BE2C (cell line): ENCODE results near the gene MARCO.
"Not testable (repeated sequence)": the region's sequence is repeated elsewhere in the genome, so short reads cannot be mapped to it uniquely, and the experiment has no call there.

Experiments used
- DNase-seq: peaks from one replicate; pipeline ENCODE4 v3.0.0-alpha.2; 2020
- H3K27me3 ChIP-seq: fragments of 250-450 bp; sonication (Bioruptor Pico); 2 replicates; pipeline ENCODE4 v1.5.1; 2020; ENCODE audit warnings: mild to moderate bottlenecking
- H3K36me3 ChIP-seq: fragments of 250-450 bp; sonication (Bioruptor Pico); 2 replicates; pipeline ENCODE4 v1.5.1; 2020; ENCODE audit warnings: mild to moderate bottlenecking
- H3K4me1 ChIP-seq: fragments of 250-450 bp; sonication (Bioruptor Pico); 2 replicates; pipeline ENCODE4 v1.5.1; 2020
- H3K4me3 ChIP-seq: 2 replicates; pipeline ENCODE4 v1.5.1; 2011; ENCODE audit warnings: low read depth, low read length
- H3K9me3 ChIP-seq: fragments of 250-450 bp; sonication (Bioruptor Pico); 2 replicates; pipeline ENCODE4 v1.5.1; 2020
- CTCF ChIP-seq: IDR thresholded peaks from 2 replicates; pipeline ENCODE4 v1.5.1; 2012; ENCODE audit warnings: mild to moderate bottlenecking, low read depth, low read length

MARCO gene

GRCh38 chr2:118994778-118995177 lies 52.8 kb downstream of the MARCO start:
- no peaks in the 10 kb centered on the region for H3K9me3 ChIP-seq
- no peak overlapping the region for H3K4me3 ChIP-seq
- no peaks in the 10 kb centered on the region for H3K4me1 ChIP-seq
- DNase-seq = no peak
- no peaks in the 10 kb centered on the region for H3K27me3 ChIP-seq
- TF ChIP-seq CTCF = no peak
- no peaks in the 10 kb centered on the region for H3K36me3 ChIP-seq

- not testable (repeated sequence) for H3K27me3 ChIP-seq, DNase-seq, H3K4me1 ChIP-seq, H3K4me3 ChIP-seq, H3K36me3 ChIP-seq, H3K9me3 ChIP-seq
Observed at GRCh38 chr2:119003856-119004255, 61.9 kb downstream of the MARCO start.

- Histone ChIP-seq H3K4me3 (no peak overlapping the region), H3K36me3 (no peaks in the 10 kb centered on the region), H3K4me1 (no peaks in the 10 kb centered on the region), H3K27me3 (no peaks in the 10 kb centered on the region), H3K9me3 (no peaks in the 10 kb centered on the region)
- no peak for TF ChIP-seq CTCF
- no peak for DNase-seq
Observed at GRCh38 chr2:119004602-119005001, 62.6 kb downstream of the MARCO start.

- DNase-seq = no peak
- Histone ChIP-seq H3K4me1 (no peaks in the 10 kb centered on the region), H3K27me3 (no peaks in the 10 kb centered on the region), H3K36me3 (no peaks in the 10 kb centered on the region), H3K4me3 (no peak overlapping the region), H3K9me3 (no peaks in the 10 kb centered on the region)
- no peak for TF ChIP-seq CTCF
Observed at GRCh38 chr2:119005051-119005450, 63.1 kb downstream of the MARCO start.

- H3K36me3 ChIP-seq = no peaks in the 10 kb centered on the region
- TF ChIP-seq CTCF = no peak
- no peaks in the 10 kb centered on the region for H3K4me1 ChIP-seq
Observed at GRCh38 chr2:119005555-119005954, 63.6 kb downstream of the MARCO start.

GRCh38 chr2:119006441-119006840 lies 64.4 kb downstream of the MARCO start:
- Histone ChIP-seq H3K4me1 (no peaks in the 10 kb centered on the region), H3K9me3 (no peaks in the 10 kb centered on the region), H3K27me3 (peaks cover 13% of the 10 kb centered on the region), H3K36me3 (no peaks in the 10 kb centered on the region), H3K4me3 (no peak overlapping the region)
- DNase-seq = no peak
- no peak for TF ChIP-seq CTCF

More at GRCh38 chr2:119005555-119005954, 63.6 kb downstream of the MARCO start:
- DNase-seq = no peak
- H3K9me3 ChIP-seq = no peaks in the 10 kb centered on the region
- H3K4me3 ChIP-seq = no peak overlapping the region
- H3K27me3 ChIP-seq = peaks cover 4% of the 10 kb centered on the region

- Histone ChIP-seq H3K27me3 (peaks cover 13% of the 10 kb centered on the region), H3K4me1 (no peaks in the 10 kb centered on the region), H3K4me3 (no peak overlapping the region), H3K36me3 (no peaks in the 10 kb centered on the region), H3K9me3 (no peaks in the 10 kb centered on the region)
- no peak for DNase-seq
- no peak for TF ChIP-seq CTCF
Observed at GRCh38 chr2:119008108-119008507, 66.1 kb downstream of the MARCO start.
